Trophoblast cell (in vitro differentiated cells and primary cell): Measurements from ENCODE around the gene FHDC1.

Experiments used
- DNase-seq, 2 donors: peaks; one replicate each; pipeline ENCODE4 v3.0.0-alpha.2; 2016
- H2AFZ ChIP-seq: 2 replicates; pipeline ENCODE4 v1.6.1; 2013; ENCODE audit warnings: low read length, moderate library complexity, mild to moderate bottlenecking; ENCODE audit not compliant: insufficient read depth, poor library complexity
- H2AK5ac ChIP-seq: 2 replicates; pipeline ENCODE4 v1.6.1; 2013; ENCODE audit warnings: mild to moderate bottlenecking, low read length
- H2BK120ac ChIP-seq: 2 replicates; pipeline ENCODE4 v1.6.1; 2013; ENCODE audit warnings: low read length, mild to moderate bottlenecking, moderate library complexity; ENCODE audit not compliant: insufficient read depth, poor library complexity
- H2BK12ac ChIP-seq: 2 replicates; pipeline ENCODE4 v1.6.1; 2013; ENCODE audit warnings: mild to moderate bottlenecking, low read length, moderate library complexity
- H2BK5ac ChIP-seq: 2 replicates; pipeline ENCODE4 v1.6.1; 2013; ENCODE audit warnings: low read length, low read depth, moderate library complexity, mild to moderate bottlenecking; ENCODE audit not compliant: poor library complexity
- H3K14ac ChIP-seq: 2 replicates; pipeline ENCODE4 v1.6.1; 2013; ENCODE audit warnings: mild to moderate bottlenecking, low read length
- H3K18ac ChIP-seq: 2 replicates; pipeline ENCODE4 v1.6.1; 2013; ENCODE audit warnings: mild to moderate bottlenecking, low read length
- H3K23ac ChIP-seq: 2 replicates; pipeline ENCODE4 v1.6.1; 2013; ENCODE audit warnings: low read length
- H3K27ac ChIP-seq: 2 replicates; pipeline ENCODE4 v1.5.1; 2013; ENCODE audit warnings: low read depth, mild to moderate bottlenecking, inconsistent platforms, low read length, moderate library complexity
- H3K27me3 ChIP-seq: 2 replicates; pipeline ENCODE4 v1.6.1; 2013; ENCODE audit warnings: inconsistent platforms, mild to moderate bottlenecking, low read length, moderate library complexity; ENCODE audit not compliant: insufficient read depth
- H3K36me3 ChIP-seq, 2 experiments: 1 replicate in 1 of 2; 2 replicates in 1 of 2; pipeline ENCODE4 v1.6.1; 2013; ENCODE audit warnings: low read length in 2 of 2, mild to moderate bottlenecking in 2 of 2, moderate library complexity in 1 of 2; ENCODE audit not compliant: insufficient read depth in 2 of 2, control insufficient read depth in 1 of 2
- H3K4ac ChIP-seq: 2 replicates; pipeline ENCODE4 v1.6.1; 2013; ENCODE audit warnings: low read depth, mild to moderate bottlenecking, low read length, moderate library complexity
- H3K4me1 ChIP-seq, 2 experiments: 1 replicate in 1 of 2; 2 replicates in 1 of 2; pipeline ENCODE4 v1.6.1; 2013; ENCODE audit warnings: low read length in 2 of 2, mild to moderate bottlenecking in 2 of 2, moderate library complexity in 1 of 2; ENCODE audit not compliant: insufficient read depth in 2 of 2, control insufficient read depth in 1 of 2
- H3K4me2 ChIP-seq: 2 replicates; pipeline ENCODE4 v1.6.1; 2013; ENCODE audit warnings: inconsistent platforms, mild to moderate bottlenecking, low read length, moderate library complexity
- H3K4me3 ChIP-seq: 2 replicates; pipeline ENCODE4 v1.5.1; 2013; ENCODE audit warnings: mild to moderate bottlenecking, low read depth, low read length, inconsistent platforms
- H3K79me1 ChIP-seq: one replicate; pipeline ENCODE4 v1.6.1; 2013; ENCODE audit warnings: low read length
- H3K79me2 ChIP-seq: 2 replicates; pipeline ENCODE4 v1.6.1; 2013; ENCODE audit warnings: low read length, mild to moderate bottlenecking; ENCODE audit not compliant: control insufficient read depth, insufficient read depth, poor library complexity
- H3K9ac ChIP-seq: 2 replicates; pipeline ENCODE4 v1.6.1; 2013; ENCODE audit warnings: mild to moderate bottlenecking, low read length
- H3K9me3 ChIP-seq: 2 replicates; pipeline ENCODE4 v1.6.1; 2013; ENCODE audit warnings: low read depth, mild to moderate bottlenecking, control low read depth, inconsistent platforms, low read length; ENCODE audit not compliant: insufficient read depth
- H4K12ac ChIP-seq: 2 replicates; pipeline ENCODE4 v1.6.1; 2013; ENCODE audit warnings: low read depth, mild to moderate bottlenecking, low read length, moderate library complexity
- H4K8ac ChIP-seq: 2 replicates; pipeline ENCODE4 v1.6.1; 2013; ENCODE audit warnings: low read depth, mild to moderate bottlenecking, low read length, moderate library complexity
- H4K91ac ChIP-seq: one replicate; pipeline ENCODE4 v1.6.1; 2013; ENCODE audit warnings: low read depth, mild to moderate bottlenecking, low read length, moderate library complexity
- WGBS: extraction: QIAGEN DNeasy Blood & Tissue Kit; methylation state at CpG from one replicate; pipeline ENCODE4 v1.1.7; 2013; ENCODE audit warnings: missing lambda C conversion rate; ENCODE audit not compliant: insufficient read length, insufficient coverage; ENCODE audit errors: extremely low coverage; 5-methylcytosine and 5-hydroxymethylcytosine counted together

FHDC1 gene

DNA sequence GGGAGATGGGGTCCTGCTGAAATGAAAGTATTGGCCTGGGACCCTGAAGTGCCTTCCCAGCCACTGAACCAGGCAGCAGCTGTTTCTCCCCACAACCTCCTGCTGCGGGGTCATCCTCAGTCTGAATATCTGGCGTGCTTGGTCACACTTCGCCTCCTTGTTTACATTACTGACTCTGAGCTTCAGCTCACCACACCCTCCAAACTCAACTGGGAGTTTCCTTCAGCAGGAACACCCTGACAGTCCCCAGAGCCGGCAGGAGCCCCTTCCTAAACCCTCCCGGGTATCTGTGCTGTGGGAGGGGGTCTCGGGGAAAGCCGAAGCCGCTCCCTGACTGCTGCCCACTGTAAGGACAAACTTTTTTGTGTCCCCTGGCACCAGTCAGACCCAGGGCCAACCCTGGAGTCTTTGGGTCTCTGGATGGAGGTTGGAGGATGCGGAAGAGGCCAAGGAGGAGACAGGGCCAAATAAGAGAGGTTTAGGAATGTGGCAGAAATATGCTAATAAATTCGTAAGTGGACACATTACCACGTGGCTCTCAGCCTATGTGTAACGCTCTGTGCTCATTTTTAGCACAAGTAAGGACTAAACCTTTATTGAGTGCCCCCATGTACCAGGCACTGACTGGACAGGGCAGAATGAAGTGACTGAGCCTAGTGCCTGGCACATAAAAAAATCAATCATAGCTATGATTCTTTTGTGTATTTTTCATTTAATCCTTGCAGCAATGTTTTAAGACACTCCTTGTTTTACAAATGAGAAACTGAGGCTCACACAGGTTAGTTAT, 20.7 kb downstream of the FHDC1 start:
- H3K4ac ChIP-seq, result no peak overlapping the region

DNA sequence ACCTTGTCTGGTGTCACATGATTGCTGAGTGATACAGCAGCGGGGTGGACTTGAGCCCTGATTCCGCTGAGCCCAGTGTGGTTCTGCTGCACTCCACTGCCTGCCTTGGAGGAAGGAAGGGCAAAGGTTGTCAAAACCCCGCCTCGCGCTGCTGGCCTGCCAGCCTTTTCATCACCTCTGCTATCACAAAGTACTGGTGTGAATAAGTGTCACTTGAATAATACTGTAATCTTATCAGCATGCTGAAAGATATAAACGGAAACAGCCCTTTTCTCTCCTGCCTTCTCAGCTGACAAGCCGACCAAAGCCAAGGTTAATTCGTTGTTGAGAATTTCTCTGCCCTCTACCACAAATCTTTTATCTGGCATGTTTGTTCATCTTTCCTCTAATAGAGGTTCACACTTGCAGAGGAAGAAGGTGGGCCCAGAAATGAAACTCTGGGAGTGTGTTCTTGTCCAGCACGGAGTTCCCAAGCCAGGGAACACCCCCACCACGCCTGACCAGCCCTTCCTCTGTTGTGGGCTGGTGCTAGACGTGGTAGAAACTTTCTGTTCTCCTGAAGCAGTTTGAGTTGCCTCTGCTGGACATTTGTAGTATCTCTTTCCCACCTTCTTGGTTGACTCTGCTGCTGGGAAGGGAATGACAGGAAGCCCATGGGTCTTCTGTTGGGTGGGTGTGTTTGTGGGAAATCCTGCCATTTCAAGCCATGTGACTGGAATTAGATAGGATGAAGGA, 21.5 kb downstream of the FHDC1 start:
- Histone ChIP-seq H3K4me1 (no peaks in the 10 kb centered on the region), H3K4ac (no peak overlapping the region)

More for the DNA sequence above, 20.7 kb downstream of the FHDC1 start:
- no CpG with 5 or more reads among the region's 12 CpGs for WGBS
- no peak for DNase-seq
- Histone ChIP-seq H3K18ac (no peak overlapping the region), H3K9ac (no peak overlapping the region), H3K14ac (no peak overlapping the region), H2BK5ac (no peak overlapping the region), H2BK12ac (no peak overlapping the region), H3K27me3 (no peaks in the 10 kb centered on the region), H2AFZ (no peak overlapping the region), H2BK120ac (no peak overlapping the region), H3K4me3 (no peak overlapping the region), H3K9me3 (no peaks in the 10 kb centered on the region), H3K4me1 (no peaks in the 10 kb centered on the region), H3K27ac (no peak overlapping the region), H3K36me3 (peaks cover 29 to 34% of the 10 kb centered on the region in 2 experiments), H2AK5ac (no peak overlapping the region), H3K79me2 (no peaks in the 10 kb centered on the region), H3K4me2 (no peak overlapping the region), H4K12ac (no peak overlapping the region), H3K79me1 (no peaks in the 10 kb centered on the region), H4K8ac (no peak overlapping the region), H3K23ac (no peak overlapping the region), H4K91ac (no peak overlapping the region)

DNA sequence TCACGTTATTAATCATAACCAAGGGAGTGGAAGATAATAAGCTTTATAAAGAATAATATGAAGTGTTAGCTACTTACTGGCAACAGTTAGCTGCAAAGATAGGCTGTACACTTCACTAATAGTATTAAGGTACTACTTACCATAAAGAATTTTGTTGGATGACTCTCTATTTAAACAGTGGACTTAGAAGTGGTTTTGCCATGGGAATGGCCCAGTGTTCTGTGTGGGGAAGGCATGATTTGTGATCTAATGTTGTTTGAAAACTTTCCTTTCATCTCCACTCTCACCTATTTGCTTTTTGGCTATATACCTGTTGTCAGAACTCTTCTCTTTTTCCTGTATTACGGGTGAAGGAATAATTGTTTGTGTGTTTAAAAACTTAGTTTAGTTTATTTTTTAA, 23.0 kb downstream of the FHDC1 start:
- no CpG with 5 or more reads among the region's 2 CpGs for WGBS
- Histone ChIP-seq H3K14ac (no peak overlapping the region), H4K12ac (no peak overlapping the region), H3K4me1 (peaks cover 0 to 5% of the 10 kb centered on the region in 2 experiments), H3K79me2 (no peaks in the 10 kb centered on the region), H2AFZ (no peak overlapping the region), H2BK12ac (no peak overlapping the region), H3K4me3 (no peak overlapping the region), H3K18ac (no peak overlapping the region), H3K9me3 (no peaks in the 10 kb centered on the region), H2BK120ac (no peak overlapping the region), H3K79me1 (no peaks in the 10 kb centered on the region), H4K91ac (no peak overlapping the region), H3K9ac (no peak overlapping the region), H3K36me3 (peaks cover 25 to 33% of the 10 kb centered on the region in 2 experiments), H2AK5ac (no peak overlapping the region), H4K8ac (no peak overlapping the region), H2BK5ac (no peak overlapping the region), H3K27ac (no peak overlapping the region), H3K4ac (no peak overlapping the region), H3K23ac (no peak overlapping the region), H3K4me2 (no peak overlapping the region), H3K27me3 (no peaks in the 10 kb centered on the region)
- no peak for DNase-seq

More for the DNA sequence above, 21.5 kb downstream of the FHDC1 start:
- H3K9me3 ChIP-seq, result no peaks in the 10 kb centered on the region
- H2BK12ac ChIP-seq, result no peak overlapping the region
- H2BK120ac ChIP-seq, result no peak overlapping the region
- H4K8ac ChIP-seq, result no peak overlapping the region
- H3K18ac ChIP-seq, result no peak overlapping the region
- no peak overlapping the region for H3K4me3 ChIP-seq
- H3K9ac ChIP-seq, result no peak overlapping the region
- no peaks in the 10 kb centered on the region for H3K27me3 ChIP-seq
- H3K36me3 ChIP-seq, result peaks cover 29 to 34% of the 10 kb centered on the region in 2 experiments
- H3K79me1 ChIP-seq, result no peaks in the 10 kb centered on the region
- no peak overlapping the region for H3K4me2 ChIP-seq
- no peak overlapping the region for H3K14ac ChIP-seq
- H3K79me2 ChIP-seq, result no peaks in the 10 kb centered on the region
- H3K23ac ChIP-seq, result no peak overlapping the region
- WGBS, result no CpG with 5 or more reads among the region's 11 CpGs
- H2AFZ ChIP-seq, result no peak overlapping the region
- no peak overlapping the region for H3K27ac ChIP-seq
- no peak overlapping the region for H2AK5ac ChIP-seq
- no peak overlapping the region for H4K91ac ChIP-seq
- no peak overlapping the region for H2BK5ac ChIP-seq
- DNase-seq, result no peak
- H4K12ac ChIP-seq, result no peak overlapping the region

- Histone ChIP-seq H2AFZ (no peak overlapping the region), H3K4me3 (no peak overlapping the region), H2BK120ac (no peak overlapping the region), H2BK5ac (no peak overlapping the region), H3K4ac (no peak overlapping the region), H3K36me3 (peaks cover 22 to 30% of the 10 kb centered on the region in 2 experiments), H3K18ac (no peak overlapping the region), H3K4me2 (no peak overlapping the region), H3K4me1 (peaks cover 0 to 8% of the 10 kb centered on the region in 2 experiments), H3K14ac (no peak overlapping the region), H3K9me3 (no peaks in the 10 kb centered on the region), H3K79me1 (no peaks in the 10 kb centered on the region), H3K79me2 (no peaks in the 10 kb centered on the region), H2AK5ac (no peak overlapping the region), H3K23ac (no peak overlapping the region), H3K9ac (no peak overlapping the region), H3K27me3 (no peaks in the 10 kb centered on the region), H2BK12ac (no peak overlapping the region), H4K12ac (no peak overlapping the region), H4K8ac (no peak overlapping the region), H4K91ac (no peak overlapping the region), H3K27ac (no peak overlapping the region)
- no CpG with 5 or more reads among the region's 3 CpGs for WGBS
- no peak for DNase-seq
Measured at GRCh38 chr4:152960082-152960481, 24.0 kb downstream of the FHDC1 start.
